Stomach (tissue), 4 donors: ENCODE results near the gene KIAA1614.
"Not testable (repeated sequence)": the region's sequence is repeated elsewhere in the genome, so short reads cannot be mapped to it uniquely, and the experiment has no call there.

Experiments used
- CTCF ChIP-seq, 7 experiments: fragments of 450-650 bp in 4 of 7; fragments of 200-600 bp in 3 of 7; sonication (generic) in 3 of 7; IDR thresholded peaks; one replicate each; pipeline ENCODE4 v1.5.1; 2016 to 2019; ENCODE audit warnings: antibody characterized with exemption in 7 of 7, control low read depth in 2 of 7, mild to moderate bottlenecking in 1 of 7
- EP300 ChIP-seq: sonication (generic); formaldehyde crosslinking; IDR thresholded peaks from one replicate; pipeline ENCODE4 v1.6.1; 2017; ENCODE audit warnings: antibody characterized with exemption
- POLR2A ChIP-seq, 4 donors: fragments of 450-650 bp; IDR thresholded peaks; one replicate each; pipeline ENCODE4 v1.6.1; 2016; ENCODE audit warnings: antibody characterized with exemption in 4 of 4, control low read depth in 2 of 4, mild to moderate bottlenecking in 1 of 4, moderate library complexity in 1 of 4
- POLR2AphosphoS5 ChIP-seq, 3 donors: sonication (generic); formaldehyde crosslinking; IDR thresholded peaks; one replicate each; pipeline ENCODE4 v1.6.1; 2016; ENCODE audit warnings: antibody characterized with exemption in 3 of 3

- TF ChIP-seq CTCF (IDR thresholded peaks at IDR 0.05); POLR2AphosphoS5 (IDR thresholded peaks at IDR 0.05); EP300; POLR2A (IDR thresholded peaks at IDR 0.05): not testable (repeated sequence)
Measured at GRCh38 chr1:180968834-180969233, 56.1 kb downstream of the KIAA1614 start.
